ENCODE results near the gene HMX1. TPM values are rescaled to one million over a fixed set of nuclear protein-coding genes. Genes with fewer than 3 reads are reported as not detected.

HMX1 gene
- total and polyA plus RNA-seq, 9 donors = not detected

- TF ChIP-seq EP300 (IDR thresholded peaks at IDR 0.05) = no peak
- no peak for TF ChIP-seq POLR2A (IDR thresholded peaks at IDR 0.05)
- no peak for TF ChIP-seq CTCF (IDR thresholded peaks at IDR 0.05)
- WGBS, 3 donors = 25 to 35% (median 27%) methylated on average over 14 of the region's 14 CpGs
- intact Hi-C loops (cut with DNase I) = no loop called here
- no peaks in the 10 kb centered on the region for H3K36me3 ChIP-seq
- H3K27ac ChIP-seq = no peak overlapping the region
- no peaks in the 10 kb centered on the region for H3K4me1 ChIP-seq (ENCODE audit: insufficient read depth)
- H3K4me3 ChIP-seq = no peak overlapping the region
- no peaks in the 10 kb centered on the region for H3K27me3 ChIP-seq
- no peak for DNase-seq
- peaks cover 0 to 6% of the 10 kb centered on the region in 2 donors for H3K9me3 ChIP-seq
These were observed 10.6 kb upstream of the HMX1 start for GRCh38 chr4:8882239-8882638.

GRCh38 chr4:8880851-8881250, 9.2 kb upstream of the HMX1 start:
- H3K27me3 ChIP-seq = no peaks in the 10 kb centered on the region

GRCh38 chr4:8879574-8879973, 7.9 kb upstream of the HMX1 start:
- Histone ChIP-seq H3K27me3 (no peaks in the 10 kb centered on the region), H3K36me3 (no peaks in the 10 kb centered on the region), H3K4me1 (ENCODE audit: insufficient read depth) (no peaks in the 10 kb centered on the region), H3K9me3 (no peaks in the 10 kb centered on the region), H3K27ac (no peak overlapping the region), H3K4me3 (no peak overlapping the region)
- intact Hi-C loops (cut with DNase I) = no loop called here
- WGBS, 3 donors = 64 to 68% (median 66%) methylated on average over 8 of the region's 8 CpGs
- TF ChIP-seq EP300 (IDR thresholded peaks at IDR 0.05) (no peak), CTCF (IDR thresholded peaks at IDR 0.05) (no peak), POLR2A (IDR thresholded peaks at IDR 0.05) (no peak)
- no peak for DNase-seq

More at GRCh38 chr4:8880851-8881250, 9.2 kb upstream of the HMX1 start:
- intact Hi-C loops (cut with DNase I) = no loop called here
- Histone ChIP-seq H3K4me3 (no peak overlapping the region), H3K36me3 (no peaks in the 10 kb centered on the region), H3K27ac (no peak overlapping the region), H3K4me1 (ENCODE audit: insufficient read depth) (no peaks in the 10 kb centered on the region), H3K9me3 (no peaks in the 10 kb centered on the region)
- no peak for TF ChIP-seq CTCF (IDR thresholded peaks at IDR 0.05)
- TF ChIP-seq EP300 (IDR thresholded peaks at IDR 0.05) = no peak
- TF ChIP-seq POLR2A (IDR thresholded peaks at IDR 0.05) = no peak
- no peak for DNase-seq
- 58 to 75% (median 66%) methylated on average over 9 of the region's 9 CpGs for WGBS, 3 donors

GRCh38 chr4:8878421-8878820, 6.8 kb upstream of the HMX1 start:
- Histone ChIP-seq H3K9me3 (no peaks in the 10 kb centered on the region), H3K4me3 (no peak overlapping the region), H3K4me1 (ENCODE audit: insufficient read depth) (no peaks in the 10 kb centered on the region), H3K27me3 (no peaks in the 10 kb centered on the region), H3K27ac (no peak overlapping the region), H3K36me3 (no peaks in the 10 kb centered on the region)
- intact Hi-C loops (cut with DNase I) = no loop called here
- no peak for TF ChIP-seq CTCF (IDR thresholded peaks at IDR 0.05)
- TF ChIP-seq POLR2A (IDR thresholded peaks at IDR 0.05) = no peak
- no peak for TF ChIP-seq EP300 (IDR thresholded peaks at IDR 0.05)
- DNase-seq = no peak
- 14 to 16% (median 14%) methylated on average over 11 of the region's 11 CpGs for WGBS, 3 donors

GRCh38 chr4:8877780-8878040, 6.1 kb upstream of the HMX1 start:
- WGBS, 3 donors = 0 to 2% (median 1%) methylated on average over 10 to 12 of the region's 12 CpGs
- intact Hi-C loops (cut with DNase I) = no loop called here
- Histone ChIP-seq H3K4me1 (ENCODE audit: insufficient read depth) (no peaks in the 10 kb centered on the region), H3K9me3 (no peaks in the 10 kb centered on the region), H3K27me3 (no peaks in the 10 kb centered on the region), H3K36me3 (no peaks in the 10 kb centered on the region), H3K4me3 (no peak overlapping the region), H3K27ac (no peak overlapping the region)
- TF ChIP-seq EP300 (IDR thresholded peaks at IDR 0.05) (no peak), POLR2A (IDR thresholded peaks at IDR 0.05) (no peak), CTCF (IDR thresholded peaks at IDR 0.05) (no peak)
- no peak for DNase-seq
